Uterus (tissue), 4 donors: ENCODE data around the gene ZDHHC11. TPM values are rescaled to one million over a fixed set of nuclear protein-coding genes. Genes with fewer than 3 reads are reported as not detected.
A peak's percentile ranks its signal among the peaks of the same experiment; 100 is the strongest.
"Not testable (repeated sequence)": the region's sequence is repeated elsewhere in the genome, so short reads cannot be mapped to it uniquely, and the experiment has no call there.

Source experiments
- DNase-seq, 2 donors: peaks; one replicate each; pipeline ENCODE4 v3.0.0-alpha.2; 2019 to 2020
- H3K27ac ChIP-seq, 2 donors: fragments of 200-600 bp; sonication (generic); 1 replicate in 1 of 2; 2 replicates in 1 of 2; pipeline ENCODE4 v1.5.1; 2016 to 2018
- H3K27me3 ChIP-seq, 2 donors: fragments of 200-600 bp; sonication (generic); one replicate each; pipeline ENCODE4 v1.5.1; 2018 to 2019; ENCODE audit warnings: control low read depth in 1 of 2
- H3K36me3 ChIP-seq, 2 donors: fragments of 200-600 bp; sonication (generic); one replicate each; pipeline ENCODE4 v1.5.1; 2019; ENCODE audit warnings: control low read depth in 1 of 2
- H3K4me1 ChIP-seq, 2 donors: fragments of 200-600 bp; sonication (generic); one replicate each; pipeline ENCODE4 v1.5.1; 2018 to 2019; ENCODE audit warnings: control low read depth in 1 of 2
- H3K4me3 ChIP-seq, 2 donors: fragments of 200-600 bp; sonication (generic); 1 replicate in 1 of 2; 2 replicates in 1 of 2; pipeline ENCODE4 v1.5.1; 2018 to 2019; ENCODE audit warnings: mild to moderate bottlenecking in 1 of 2
- H3K9me3 ChIP-seq, 2 donors: fragments of 200-600 bp; sonication (generic); one replicate each; pipeline ENCODE4 v1.5.1; 2019; ENCODE audit warnings: control low read depth in 1 of 2
- CTCF ChIP-seq, 4 experiments: fragments of 200-600 bp in 2 of 4; fragments of 450-650 bp in 2 of 4; sonication (generic) in 2 of 4; IDR thresholded peaks; one replicate each; pipeline ENCODE4 v1.5.1; 2016 to 2019; ENCODE audit warnings: antibody characterized with exemption in 4 of 4, mild to moderate bottlenecking in 2 of 4, moderate library complexity in 1 of 4
- POLR2A ChIP-seq, 2 donors: fragments of 450-650 bp; IDR thresholded peaks; one replicate each; pipeline ENCODE4 v1.6.1; 2016; ENCODE audit warnings: antibody characterized with exemption in 2 of 2, mild to moderate bottlenecking in 1 of 2, moderate library complexity in 1 of 2
- intact Hi-C: fragments of 100-400 bp; cut with DNase I; formaldehyde crosslinking; loops from one replicate; pipeline ENCODE4 v1.15.1; 2023; ENCODE audit warnings: low total_unique reads
- total RNA-seq, 4 donors: library from RNA; depleted of rRNA in 3 of 4; stranded (reverse); fragments of >200 nt in 3 of 4; gene quantifications; one replicate each; pipeline versions ENCODE4 v1.1.0 to v1.2.4, GENCODE V29; 2014 to 2023
- donor health status: DM: yes; HTN: yes; CAD: no.

The ZDHHC11 gene
- total RNA-seq, 4 donors from 2014 or later = 1.8 to 14.4 (median 8.2) TPM; not detected in 1

- Histone ChIP-seq H3K4me3 (no peak overlapping the region), H3K27ac (no peak overlapping the region), H3K36me3 (no peaks in the 10 kb centered on the region), H3K9me3 (no peaks in the 10 kb centered on the region), H3K27me3 (no peaks in the 10 kb centered on the region), H3K4me1 (no peaks in the 10 kb centered on the region)
- no peak for TF ChIP-seq POLR2A (IDR thresholded peaks at IDR 0.05)
- TF ChIP-seq CTCF (IDR thresholded peaks at IDR 0.05) = no peak
- DNase-seq = peak in 1 of 2 donors; percentile 20
- intact Hi-C loops = no loop called here
These were observed 86.6 kb downstream of the ZDHHC11 start for GRCh38 chr5:763998-764781.

- Histone ChIP-seq H3K27me3 (no peaks in the 10 kb centered on the region), H3K4me1 (peaks cover 0 to 4% of the 10 kb centered on the region in 2 donors), H3K27ac (no peak overlapping the region), H3K36me3 (no peaks in the 10 kb centered on the region), H3K9me3 (no peaks in the 10 kb centered on the region), H3K4me3 (no peak overlapping the region)
- intact Hi-C loops = no loop called here
- no peak for DNase-seq
- TF ChIP-seq CTCF (IDR thresholded peaks at IDR 0.05) (no peak), POLR2A (IDR thresholded peaks at IDR 0.05) (no peak)
These were observed 87.4 kb downstream of the ZDHHC11 start for GRCh38 chr5:763397-763796.

GRCh38 chr5:762996-763395 is 87.8 kb downstream of the ZDHHC11 start:
- H3K4me3 ChIP-seq, H3K9me3 ChIP-seq, intact Hi-C loops, H3K4me1 ChIP-seq, DNase-seq, H3K27ac ChIP-seq, H3K27me3 ChIP-seq, H3K36me3 ChIP-seq: not testable (repeated sequence)

- H3K4me1 ChIP-seq = peaks cover 0 to 7% of the 10 kb centered on the region in 2 donors
- no peaks in the 10 kb centered on the region for H3K36me3 ChIP-seq
- no peak for TF ChIP-seq CTCF (IDR thresholded peaks at IDR 0.05)
- no peak for TF ChIP-seq POLR2A (IDR thresholded peaks at IDR 0.05)
- DNase-seq = peak in 1 of 2 donors; percentile 28
- no peaks in the 10 kb centered on the region for H3K27me3 ChIP-seq
- H3K4me3 ChIP-seq = no peak overlapping the region
- intact Hi-C loops = no loop called here
- no peak overlapping the region for H3K27ac ChIP-seq
- no peaks in the 10 kb centered on the region for H3K9me3 ChIP-seq
These were observed 88.7 kb downstream of the ZDHHC11 start for GRCh38 chr5:761854-762710.

GRCh38 chr5:761059-761771 is 89.6 kb downstream of the ZDHHC11 start:
- Histone ChIP-seq H3K27me3 (no peaks in the 10 kb centered on the region), H3K9me3 (no peaks in the 10 kb centered on the region), H3K4me3 (no peak overlapping the region), H3K4me1 (peaks cover 0 to 7% of the 10 kb centered on the region in 2 donors), H3K36me3 (no peaks in the 10 kb centered on the region), H3K27ac (no peak overlapping the region)
- DNase-seq = no peak
- intact Hi-C loops = no loop called here
- TF ChIP-seq CTCF (IDR thresholded peaks at IDR 0.05) (no peak), POLR2A (IDR thresholded peaks at IDR 0.05) (no peak)
